Posterior vena cava (tissue), 2 donors: ENCODE results near the gene UVRAG. TPM values are rescaled to one million over a fixed set of nuclear protein-coding genes. Genes with fewer than 3 reads are reported as not detected.
A peak's percentile ranks its signal among the peaks of the same experiment; 100 is the strongest.

ENCODE experiments used
- DNase-seq: peaks from one replicate; pipeline ENCODE4 v3.0.0-alpha.2; 2020; ENCODE audit warnings: low spot score
- intact Hi-C, 2 donors: fragments of 100-400 bp; cut with DNase I; formaldehyde crosslinking; loops; one replicate each; pipeline versions ENCODE4 v1.14.1 to v1.14.2; 2022 to 2023
- long read RNA-seq, 2 donors: library from polyadenylated mRNA; unstranded; transcript quantifications; one replicate each; pipeline ENCODE4 v2.0.0, GENCODE V29; 2020 to 2021
- total RNA-seq, 2 donors: library from RNA; stranded (reverse); fragmentation: NEBNext Ultra II Directional; extraction: Animal tissue kit (Norgen Biotek cat#: 25700); gene quantifications; one replicate each; pipeline ENCODE4 v1.2.1, GENCODE V29; 2021
- donor health status: DM: yes; HTN: yes; CAD: no.
- donor health status: DM: yes; HTN: yes; CAD: no.

Gene UVRAG
- 10 to 100 TPM; 27.0 to 27.8 TPM for total RNA-seq
- long read RNA-seq, donor 1, full-length matches to known transcripts: 7 of 19 reads
- long read RNA-seq, donor 1, partial matches to known transcripts: 5 of 19 reads
- long read RNA-seq, donor 1, other reads (novel, unspliced or antisense): 7 of 19 reads
- long read RNA-seq, donor 2, full-length matches to known transcripts: 3 of 26 reads
- long read RNA-seq, donor 2, partial matches to known transcripts: 19 of 26 reads
- long read RNA-seq, donor 2, other reads (novel, unspliced or antisense): 4 of 26 reads

- intact Hi-C loops: no loop called here
- DNase-seq: peak; percentile 99
Observed at GRCh38 chr11:75814677-75815344, at the start of gene UVRAG. UVRAG (plus strand) TSS chr11:75815210; CDS start chr11:75815408, 198 bp downstream.

- intact Hi-C loops: no loop called here
- peak; percentile 58 for DNase-seq
Observed at GRCh38 chr11:75766443-75767227, 48.4 kb upstream of the UVRAG start.

GRCh38 chr11:75767228-75767572, 47.8 kb upstream of the UVRAG start:
- intact Hi-C loops: no loop called here
- peak; percentile 25 for DNase-seq

GRCh38 chr11:75767793-75768111, 47.3 kb upstream of the UVRAG start:
- DNase-seq: no peak
- intact Hi-C loops: no loop called here

- intact Hi-C loops: no loop called here
- DNase-seq: peak; percentile 93
Observed at GRCh38 chr11:75768112-75768908, 46.7 kb upstream of the UVRAG start, which contains the start of gene DGAT2. DGAT2 (plus strand) TSS chr11:75768778; CDS start chr11:75768992, 214 bp downstream.

- peak; percentile 71 for DNase-seq
- intact Hi-C loops: no loop called here
Observed at GRCh38 chr11:75768909-75769771, 45.9 kb upstream of the UVRAG start.

GRCh38 chr11:75770102-75770501, 44.9 kb upstream of the UVRAG start:
- intact Hi-C loops: no loop called here
- DNase-seq: peak; percentile 22

- DNase-seq: peak; percentile 83
- intact Hi-C loops: no loop called here
Observed at GRCh38 chr11:75771646-75772410, 43.2 kb upstream of the UVRAG start.

- intact Hi-C loops: no loop called here
- DNase-seq: peak; percentile 26
Observed at GRCh38 chr11:75773595-75774353, 41.2 kb upstream of the UVRAG start.

- intact Hi-C loops: no loop called here
- peak; percentile 14 for DNase-seq
Observed at GRCh38 chr11:75775056-75775455, 40.0 kb upstream of the UVRAG start.

- peak; percentile 41 for DNase-seq
- intact Hi-C loops: no loop called here
Observed at GRCh38 chr11:75776546-75776945, 38.5 kb upstream of the UVRAG start.

- DNase-seq: peak; percentile 70
- intact Hi-C loops: no loop called here
Observed at GRCh38 chr11:75777461-75778110, 37.4 kb upstream of the UVRAG start.

- intact Hi-C loops: no loop called here
- DNase-seq: peak; percentile 28
Observed at GRCh38 chr11:75778962-75779361, 36.0 kb upstream of the UVRAG start.

- DNase-seq: no peak
- intact Hi-C loops: no loop called here
Observed at GRCh38 chr11:75779960-75780359, 35.0 kb upstream of the UVRAG start.

GRCh38 chr11:75780888-75781287, 34.1 kb upstream of the UVRAG start:
- peak; percentile 46 for DNase-seq
- intact Hi-C loops: no loop called here

- peak; percentile 64 for DNase-seq
- intact Hi-C loops: no loop called here
Observed at GRCh38 chr11:75781296-75781695, 33.7 kb upstream of the UVRAG start.

- DNase-seq: no peak
- intact Hi-C loops: no loop called here
Observed at GRCh38 chr11:75781831-75782230, 33.2 kb upstream of the UVRAG start.
